Measurements from ENCODE around the gene EPS8.

Gene EPS8

GRCh38 chr12:15776532-15776931, 12.7 kb downstream of the EPS8 start:
- H3K4me3 ChIP-seq (ENCODE audit: low read depth, low read length): no peak overlapping the region
- TF ChIP-seq, protein P1, sequence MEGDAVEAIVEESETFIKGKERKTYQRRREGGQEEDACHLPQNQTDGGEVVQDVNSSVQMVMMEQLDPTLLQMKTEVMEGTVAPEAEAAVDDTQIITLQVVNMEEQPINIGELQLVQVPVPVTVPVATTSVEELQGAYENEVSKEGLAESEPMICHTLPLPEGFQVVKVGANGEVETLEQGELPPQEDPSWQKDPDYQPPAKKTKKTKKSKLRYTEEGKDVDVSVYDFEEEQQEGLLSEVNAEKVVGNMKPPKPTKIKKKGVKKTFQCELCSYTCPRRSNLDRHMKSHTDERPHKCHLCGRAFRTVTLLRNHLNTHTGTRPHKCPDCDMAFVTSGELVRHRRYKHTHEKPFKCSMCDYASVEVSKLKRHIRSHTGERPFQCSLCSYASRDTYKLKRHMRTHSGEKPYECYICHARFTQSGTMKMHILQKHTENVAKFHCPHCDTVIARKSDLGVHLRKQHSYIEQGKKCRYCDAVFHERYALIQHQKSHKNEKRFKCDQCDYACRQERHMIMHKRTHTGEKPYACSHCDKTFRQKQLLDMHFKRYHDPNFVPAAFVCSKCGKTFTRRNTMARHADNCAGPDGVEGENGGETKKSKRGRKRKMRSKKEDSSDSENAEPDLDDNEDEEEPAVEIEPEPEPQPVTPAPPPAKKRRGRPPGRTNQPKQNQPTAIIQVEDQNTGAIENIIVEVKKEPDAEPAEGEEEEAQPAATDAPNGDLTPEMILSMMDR (IDR thresholded peaks at IDR 0.05; ENCODE audit: borderline replicate concordance, insufficient read depth, low read depth, low read length): no peak

DNA sequence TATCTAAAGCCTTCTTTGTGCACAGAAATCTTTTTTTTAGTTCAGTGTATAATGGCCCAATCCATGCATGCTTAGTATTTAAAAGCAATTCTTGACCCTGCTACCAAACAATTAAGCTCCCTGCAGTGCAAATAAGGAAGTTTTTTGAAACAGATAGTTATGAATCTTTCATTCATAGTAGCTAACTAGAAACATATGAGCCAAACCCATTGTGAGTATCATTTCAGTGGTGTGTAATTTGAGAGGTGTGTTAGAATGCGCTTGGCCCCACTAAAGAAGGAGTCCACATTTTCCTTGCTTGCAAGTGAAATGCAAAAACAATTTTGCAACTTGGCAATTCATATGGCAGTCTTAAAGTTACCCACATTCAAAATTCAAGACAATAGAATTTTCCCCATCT, 14.4 kb downstream of the EPS8 start:
- TF ChIP-seq, protein P1 (IDR thresholded peaks at IDR 0.05; ENCODE audit: borderline replicate concordance, insufficient read depth, low read depth, low read length): no peak
- H3K4me3 ChIP-seq (ENCODE audit: low read depth, low read length): no peak overlapping the region

GRCh38 chr12:15772405-15773018, 16.7 kb downstream of the EPS8 start:
- TF ChIP-seq, protein P1 (IDR thresholded peaks at IDR 0.05; ENCODE audit: borderline replicate concordance, insufficient read depth, low read depth, low read length): peak; percentile 28; the same call in 1 of the 2 replicates
- no peak overlapping the region for H3K4me3 ChIP-seq (ENCODE audit: low read depth, low read length)

DNA sequence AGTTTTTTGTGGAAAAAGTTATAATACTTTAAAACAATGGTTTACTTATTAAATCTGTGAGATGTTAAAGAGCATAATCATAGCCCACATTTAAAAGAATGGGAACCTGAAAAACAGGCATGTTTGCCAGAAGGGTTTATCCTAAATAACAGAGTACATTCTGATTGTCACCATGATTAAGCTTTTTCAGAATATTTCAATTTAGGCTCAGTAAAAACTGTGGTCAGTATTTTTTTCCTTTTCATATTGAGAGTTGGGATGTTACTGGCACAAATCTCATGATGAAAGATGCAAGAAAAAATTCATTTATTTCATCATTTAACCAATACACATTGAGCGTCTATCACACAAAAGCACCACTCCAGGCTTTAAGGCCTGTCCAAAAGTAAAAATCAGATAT, 18.6 kb downstream of the EPS8 start:
- no peak overlapping the region for H3K4me3 ChIP-seq (ENCODE audit: low read depth, low read length)
- TF ChIP-seq, protein P1 (IDR thresholded peaks at IDR 0.05; ENCODE audit: borderline replicate concordance, insufficient read depth, low read depth, low read length): no peak

DNA sequence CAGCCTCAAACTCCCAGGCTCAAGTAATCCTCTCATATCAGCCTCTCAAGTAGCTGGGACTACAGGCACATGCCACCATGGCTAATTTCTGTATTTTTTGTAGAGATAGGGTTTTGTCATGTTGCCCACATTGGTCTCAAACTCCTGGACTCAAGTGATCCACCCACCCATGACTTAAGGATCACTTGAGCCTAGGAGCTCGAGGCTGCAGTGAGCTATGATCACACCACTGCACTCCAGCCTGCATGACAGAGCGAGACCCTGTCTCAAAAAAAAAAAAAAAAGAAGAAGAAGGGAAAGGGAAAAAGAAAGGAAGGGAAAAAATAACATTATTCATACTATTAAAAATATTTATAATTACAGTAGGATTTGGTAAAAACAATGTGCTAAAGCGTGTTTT, 19.2 kb downstream of the EPS8 start:
- TF ChIP-seq, protein P1 (IDR thresholded peaks at IDR 0.05; ENCODE audit: borderline replicate concordance, insufficient read depth, low read depth, low read length): no peak
- H3K4me3 ChIP-seq (ENCODE audit: low read depth, low read length): no peak overlapping the region

DNA sequence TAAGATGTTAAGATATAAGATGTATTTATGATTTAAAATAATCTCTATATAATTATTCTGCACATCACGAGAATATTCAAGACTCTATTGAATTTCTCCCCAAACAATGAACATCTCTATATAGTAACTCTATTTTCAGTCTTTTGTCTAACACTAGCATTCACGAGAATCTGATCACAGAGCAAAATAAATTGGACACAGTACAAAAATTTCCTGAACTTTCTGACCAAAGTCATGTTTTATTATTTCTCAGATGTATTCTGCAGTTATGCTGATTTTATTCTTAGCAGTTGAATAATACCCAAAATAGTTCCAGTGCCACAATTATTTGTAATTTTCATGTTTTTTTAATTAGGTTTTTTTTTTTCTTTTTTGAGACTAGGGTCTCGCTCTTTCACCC, 19.6 kb downstream of the EPS8 start:
- TF ChIP-seq, protein P1 (IDR thresholded peaks at IDR 0.05; ENCODE audit: borderline replicate concordance, insufficient read depth, low read depth, low read length): no peak

GRCh38 chr12:15767301-15767700, 21.9 kb downstream of the EPS8 start:
- H3K4me3 ChIP-seq (ENCODE audit: low read depth, low read length): no peak overlapping the region
- TF ChIP-seq, protein P1 (IDR thresholded peaks at IDR 0.05; ENCODE audit: borderline replicate concordance, insufficient read depth, low read depth, low read length): no peak

More for the DNA sequence above, 19.6 kb downstream of the EPS8 start:
- no peak overlapping the region for H3K4me3 ChIP-seq (ENCODE audit: low read depth, low read length)

Data from GM12875 (cell line).